ENCODE measurements around the gene TTR.

The TTR gene

DNA sequence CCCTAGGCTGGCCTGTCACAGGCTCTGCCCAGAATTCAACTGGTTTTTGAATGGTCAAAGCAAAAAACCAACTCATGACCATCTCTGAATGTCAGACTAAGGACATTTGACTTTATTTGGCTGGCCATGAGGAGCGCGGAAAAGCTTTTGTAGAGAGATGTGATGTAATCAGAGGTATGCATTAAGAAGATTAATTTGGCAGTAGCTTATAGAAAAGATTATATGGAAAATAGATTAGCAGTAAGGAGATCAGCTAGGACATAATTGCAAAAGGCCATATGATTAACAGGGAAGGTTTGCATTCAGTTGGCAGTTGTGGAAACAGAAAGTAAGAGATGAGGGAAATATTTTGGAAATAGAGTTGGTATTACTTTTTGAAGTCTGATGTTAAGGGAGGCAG, 12.3 kb upstream of the TTR start:
- TF ChIP-seq, protein P1, sequence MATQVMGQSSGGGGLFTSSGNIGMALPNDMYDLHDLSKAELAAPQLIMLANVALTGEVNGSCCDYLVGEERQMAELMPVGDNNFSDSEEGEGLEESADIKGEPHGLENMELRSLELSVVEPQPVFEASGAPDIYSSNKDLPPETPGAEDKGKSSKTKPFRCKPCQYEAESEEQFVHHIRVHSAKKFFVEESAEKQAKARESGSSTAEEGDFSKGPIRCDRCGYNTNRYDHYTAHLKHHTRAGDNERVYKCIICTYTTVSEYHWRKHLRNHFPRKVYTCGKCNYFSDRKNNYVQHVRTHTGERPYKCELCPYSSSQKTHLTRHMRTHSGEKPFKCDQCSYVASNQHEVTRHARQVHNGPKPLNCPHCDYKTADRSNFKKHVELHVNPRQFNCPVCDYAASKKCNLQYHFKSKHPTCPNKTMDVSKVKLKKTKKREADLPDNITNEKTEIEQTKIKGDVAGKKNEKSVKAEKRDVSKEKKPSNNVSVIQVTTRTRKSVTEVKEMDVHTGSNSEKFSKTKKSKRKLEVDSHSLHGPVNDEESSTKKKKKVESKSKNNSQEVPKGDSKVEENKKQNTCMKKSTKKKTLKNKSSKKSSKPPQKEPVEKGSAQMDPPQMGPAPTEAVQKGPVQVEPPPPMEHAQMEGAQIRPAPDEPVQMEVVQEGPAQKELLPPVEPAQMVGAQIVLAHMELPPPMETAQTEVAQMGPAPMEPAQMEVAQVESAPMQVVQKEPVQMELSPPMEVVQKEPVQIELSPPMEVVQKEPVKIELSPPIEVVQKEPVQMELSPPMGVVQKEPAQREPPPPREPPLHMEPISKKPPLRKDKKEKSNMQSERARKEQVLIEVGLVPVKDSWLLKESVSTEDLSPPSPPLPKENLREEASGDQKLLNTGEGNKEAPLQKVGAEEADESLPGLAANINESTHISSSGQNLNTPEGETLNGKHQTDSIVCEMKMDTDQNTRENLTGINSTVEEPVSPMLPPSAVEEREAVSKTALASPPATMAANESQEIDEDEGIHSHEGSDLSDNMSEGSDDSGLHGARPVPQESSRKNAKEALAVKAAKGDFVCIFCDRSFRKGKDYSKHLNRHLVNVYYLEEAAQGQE (IDR thresholded peaks at IDR 0.05; ENCODE audit: insufficient replicate concordance, low read depth) = no peak
- no peak for TF ChIP-seq GABPA (IDR thresholded peaks at IDR 0.05; ENCODE audit: low read depth)
- TF ChIP-seq SPI1 (IDR thresholded peaks at IDR 0.05; ENCODE audit: borderline replicate concordance, low read depth) = no peak
- no peak for TF ChIP-seq POLR2AphosphoS5 (IDR thresholded peaks at IDR 0.05; ENCODE audit: low read depth)
- TF ChIP-seq, protein P2, sequence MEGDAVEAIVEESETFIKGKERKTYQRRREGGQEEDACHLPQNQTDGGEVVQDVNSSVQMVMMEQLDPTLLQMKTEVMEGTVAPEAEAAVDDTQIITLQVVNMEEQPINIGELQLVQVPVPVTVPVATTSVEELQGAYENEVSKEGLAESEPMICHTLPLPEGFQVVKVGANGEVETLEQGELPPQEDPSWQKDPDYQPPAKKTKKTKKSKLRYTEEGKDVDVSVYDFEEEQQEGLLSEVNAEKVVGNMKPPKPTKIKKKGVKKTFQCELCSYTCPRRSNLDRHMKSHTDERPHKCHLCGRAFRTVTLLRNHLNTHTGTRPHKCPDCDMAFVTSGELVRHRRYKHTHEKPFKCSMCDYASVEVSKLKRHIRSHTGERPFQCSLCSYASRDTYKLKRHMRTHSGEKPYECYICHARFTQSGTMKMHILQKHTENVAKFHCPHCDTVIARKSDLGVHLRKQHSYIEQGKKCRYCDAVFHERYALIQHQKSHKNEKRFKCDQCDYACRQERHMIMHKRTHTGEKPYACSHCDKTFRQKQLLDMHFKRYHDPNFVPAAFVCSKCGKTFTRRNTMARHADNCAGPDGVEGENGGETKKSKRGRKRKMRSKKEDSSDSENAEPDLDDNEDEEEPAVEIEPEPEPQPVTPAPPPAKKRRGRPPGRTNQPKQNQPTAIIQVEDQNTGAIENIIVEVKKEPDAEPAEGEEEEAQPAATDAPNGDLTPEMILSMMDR (IDR thresholded peaks at IDR 0.05; ENCODE audit: insufficient read depth, low read length) = no peak
- DNase-seq (ENCODE audit: low read depth in 1 of 2, low spot score in 1 of 2) = no peak
- no peak overlapping the region for H3K27ac ChIP-seq (replicated peaks)
- no peak overlapping the region for H3K4me3 ChIP-seq (replicated peaks; ENCODE audit: insufficient read depth, low read length)
- H3K27me3 ChIP-seq (ENCODE audit: insufficient read depth, poor library complexity, severe bottlenecking) = no peaks in the 10 kb centered on the region

- Histone ChIP-seq H3K27ac (replicated peaks) (no peak overlapping the region), H3K27me3 (ENCODE audit: insufficient read depth, poor library complexity, severe bottlenecking) (no peaks in the 10 kb centered on the region), H3K4me3 (replicated peaks; ENCODE audit: insufficient read depth, low read length) (no peak overlapping the region)
- TF ChIP-seq, protein P1 (IDR thresholded peaks at IDR 0.05; ENCODE audit: insufficient replicate concordance, low read depth) = no peak
- TF ChIP-seq GABPA (IDR thresholded peaks at IDR 0.05; ENCODE audit: low read depth) (no peak), SPI1 (IDR thresholded peaks at IDR 0.05; ENCODE audit: borderline replicate concordance, low read depth) (no peak), POLR2AphosphoS5 (IDR thresholded peaks at IDR 0.05; ENCODE audit: low read depth) (no peak)
- TF ChIP-seq, protein P2 (IDR thresholded peaks at IDR 0.05; ENCODE audit: insufficient read depth, low read length) = no peak
- no peak for DNase-seq (ENCODE audit: low read depth in 1 of 2, low spot score in 1 of 2)
Observed at GRCh38 chr18:31581498-31582197, 10.0 kb upstream of the TTR start.

- Histone ChIP-seq H3K4me3 (replicated peaks; ENCODE audit: insufficient read depth, low read length) (no peak overlapping the region), H3K27me3 (ENCODE audit: insufficient read depth, poor library complexity, severe bottlenecking) (no peaks in the 10 kb centered on the region), H3K27ac (replicated peaks) (no peak overlapping the region)
- no peak for DNase-seq (ENCODE audit: low read depth in 1 of 2, low spot score in 1 of 2)
- TF ChIP-seq, protein P2 (IDR thresholded peaks at IDR 0.05; ENCODE audit: insufficient read depth, low read length) = no peak
- TF ChIP-seq, protein P1 (IDR thresholded peaks at IDR 0.05; ENCODE audit: insufficient replicate concordance, low read depth) = no peak
Observed at GRCh38 chr18:31583185-31583854, 8.4 kb upstream of the TTR start.

Measured in HL-60 (cell line).